Fibroblast of skin of right quadriceps (primary cell): ENCODE measurements around the gene ORMDL1.
"Not testable (repeated sequence)": the region's sequence is repeated elsewhere in the genome, so short reads cannot be mapped to it uniquely, and the experiment has no call there.

Experiments used
- DNase-seq: peaks from one replicate; pipeline ENCODE4 v3.0.0-alpha.2; 2013

The ORMDL1 gene

DNA sequence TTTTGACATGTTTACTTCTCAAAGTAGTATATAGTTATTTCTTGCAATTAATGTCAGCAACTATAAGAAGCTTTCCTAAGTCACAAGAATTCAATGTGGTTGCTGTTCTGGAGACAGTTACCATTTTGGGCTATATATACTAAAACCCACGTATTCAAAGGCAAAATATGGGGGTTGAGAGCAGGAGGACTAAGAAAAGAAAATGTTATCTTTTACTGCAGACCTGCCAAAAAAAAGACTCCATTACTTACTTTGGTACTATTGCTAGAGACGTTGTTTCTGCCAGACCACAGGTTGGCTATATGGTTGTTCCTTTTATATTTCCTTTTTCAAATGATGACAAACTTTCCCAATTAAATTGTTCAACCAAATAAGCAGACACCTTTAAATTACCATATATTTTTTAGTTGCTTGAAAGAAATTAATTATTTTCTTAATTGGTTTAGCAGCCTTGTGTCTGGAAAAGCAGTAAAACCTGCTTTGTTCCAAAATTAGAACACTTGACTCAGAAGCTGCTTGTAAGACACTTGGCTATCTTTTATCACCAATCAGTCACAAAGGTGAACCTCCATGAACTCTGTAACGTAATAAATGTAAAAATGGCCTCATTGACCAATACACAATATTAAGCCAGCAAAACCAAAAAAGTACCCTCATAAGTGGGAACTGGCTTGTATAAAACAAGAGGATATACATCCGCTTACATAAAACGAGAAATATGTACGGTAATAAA, 13.4 kb downstream of the ORMDL1 start:
- DNase-seq = no peak

DNA sequence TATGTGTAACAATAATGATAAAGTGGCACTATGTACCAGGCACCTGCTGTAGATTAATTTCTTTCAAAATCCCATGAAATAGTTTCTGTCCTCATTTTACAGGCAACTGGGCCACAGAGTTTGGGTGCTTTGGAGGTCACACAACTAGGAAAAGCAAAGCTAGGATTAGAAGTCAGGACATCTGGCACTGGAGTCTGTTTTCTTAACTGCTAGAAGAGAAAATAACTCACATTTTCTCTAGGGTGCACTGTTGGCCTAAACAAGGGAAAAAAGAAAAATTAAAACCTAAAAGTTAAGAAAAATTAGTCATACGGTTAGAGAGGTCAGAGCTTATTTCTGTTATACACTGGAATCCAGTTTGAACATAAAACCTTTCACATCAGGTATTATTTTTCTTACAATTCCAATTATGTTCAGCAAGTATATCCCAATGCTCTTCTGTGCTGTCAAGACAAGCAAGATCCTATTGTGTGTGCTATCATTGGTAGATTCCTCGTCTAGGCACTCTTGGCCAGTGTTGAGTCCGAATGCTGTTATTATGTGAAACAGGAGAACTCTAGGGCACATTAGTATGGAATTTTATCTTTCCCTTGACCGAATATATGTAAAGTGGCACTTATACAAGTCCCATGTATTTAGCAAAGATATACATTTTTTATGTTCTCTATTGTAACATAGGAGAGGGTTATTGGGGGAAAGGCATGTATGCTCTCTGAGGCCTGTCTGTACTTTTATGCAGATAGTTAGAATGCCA, 20.1 kb downstream of the ORMDL1 start:
- peak; percentile 11 for DNase-seq

DNA sequence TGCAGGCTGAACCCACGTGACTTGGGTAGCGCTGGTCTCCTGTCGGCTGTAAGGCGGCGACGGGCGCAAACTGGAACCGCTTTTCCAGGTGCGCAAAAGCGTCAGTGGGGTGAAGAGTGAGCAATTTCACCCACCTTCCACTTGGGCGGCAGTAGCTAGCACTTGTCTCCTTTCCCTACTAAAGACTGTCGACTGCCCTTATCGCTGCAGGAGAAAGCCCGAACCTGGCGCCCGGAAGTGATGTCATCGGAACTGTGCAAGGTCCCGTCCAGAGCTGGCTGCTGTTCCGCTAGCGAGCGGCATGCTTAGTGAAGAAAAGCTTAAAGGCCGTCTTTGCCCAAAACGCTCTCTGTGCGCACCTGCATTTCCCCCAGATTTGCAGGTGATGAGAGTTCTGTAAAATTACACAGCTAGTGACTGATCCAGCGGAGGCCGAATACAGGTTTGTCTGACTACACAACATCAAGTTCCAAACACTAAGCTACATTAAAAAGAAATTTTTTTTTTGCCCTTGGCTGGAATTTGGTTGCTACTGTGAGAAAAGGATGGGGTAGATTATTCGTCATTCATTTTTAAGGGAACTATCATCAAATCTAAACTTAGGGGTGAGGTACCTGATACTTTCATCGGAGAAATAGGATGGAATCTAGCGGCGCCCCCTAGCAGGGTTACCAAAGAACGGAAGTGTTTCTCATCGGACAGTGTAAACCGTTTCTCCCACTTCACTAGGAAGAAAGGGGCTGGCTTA, 21.4 kb downstream of the ORMDL1 start, which contains the start of gene OSGEPL1:
TSS of gene OSGEPL1 (minus strand) at position 242 of the 748 bp plus-strand sequence. CDS start 1,152 bp downstream, outside the sequence.
- peak; percentile 89 for DNase-seq

DNA sequence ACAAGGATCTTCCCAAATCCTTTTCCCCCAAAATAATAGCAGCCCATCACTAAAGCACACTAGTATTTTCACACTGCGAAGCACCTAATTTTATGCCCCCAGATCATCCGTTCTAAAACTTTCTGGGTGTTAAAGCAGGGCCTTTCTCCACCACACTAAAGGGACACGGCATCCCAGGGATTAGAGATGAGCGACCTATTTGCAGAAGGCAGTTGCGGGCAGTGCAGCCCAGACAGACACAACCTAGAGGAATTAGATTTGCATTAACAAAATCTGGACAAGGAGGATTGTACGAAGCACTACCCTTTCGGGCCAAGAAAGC, 21.9 kb downstream of the ORMDL1 start:
- DNase-seq = no peak

DNA sequence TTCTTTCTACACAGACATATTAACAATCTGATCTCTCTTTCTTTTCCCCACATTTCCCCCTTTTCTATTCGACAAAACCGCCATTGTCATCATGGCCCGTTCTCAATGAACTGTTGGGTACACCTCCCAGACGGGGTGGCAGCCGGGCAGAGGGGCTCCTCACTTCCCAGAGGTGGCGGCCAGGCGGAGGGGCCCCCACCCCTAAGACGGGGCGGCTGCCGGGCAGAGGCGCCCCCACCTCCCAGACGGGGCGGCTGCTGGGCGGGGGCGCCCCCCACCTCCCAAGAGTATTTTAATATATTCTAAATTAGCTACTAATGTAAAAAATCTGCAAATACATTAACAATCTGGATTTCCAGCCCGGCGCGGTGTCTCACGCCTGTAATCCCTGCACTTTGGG, 24.0 kb downstream of the ORMDL1 start:
- DNase-seq = not testable (repeated sequence)

DNA sequence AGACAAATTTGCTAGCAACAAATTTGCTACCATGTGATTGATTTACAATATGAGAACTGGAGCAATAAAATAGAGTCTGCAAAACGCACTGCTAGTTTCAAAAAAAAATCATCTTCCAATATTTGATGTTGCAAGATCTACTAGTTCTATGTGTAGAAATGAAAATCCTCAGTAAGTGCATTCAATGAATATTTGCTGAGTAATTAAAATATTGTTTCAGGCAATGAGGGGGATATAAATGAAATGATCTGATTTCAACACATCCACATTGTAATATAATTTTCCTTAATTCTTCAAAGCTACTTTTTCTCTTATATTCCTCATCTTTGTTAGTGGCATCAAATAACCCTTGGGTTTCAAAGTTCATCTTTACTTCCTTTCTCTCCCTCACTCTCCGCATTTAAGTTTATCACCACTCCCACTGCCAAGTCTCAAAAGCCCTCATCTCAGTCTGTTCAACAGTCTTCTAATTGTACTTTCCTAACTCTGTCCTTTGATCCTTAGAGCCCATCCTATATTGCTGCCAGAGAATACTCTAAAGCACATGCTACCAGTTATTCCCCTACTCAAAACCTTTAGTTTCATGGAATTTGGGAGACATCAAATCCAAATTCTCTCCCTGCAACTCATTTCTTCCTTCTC, 27.7 kb downstream of the ORMDL1 start:
- no peak for DNase-seq

DNA sequence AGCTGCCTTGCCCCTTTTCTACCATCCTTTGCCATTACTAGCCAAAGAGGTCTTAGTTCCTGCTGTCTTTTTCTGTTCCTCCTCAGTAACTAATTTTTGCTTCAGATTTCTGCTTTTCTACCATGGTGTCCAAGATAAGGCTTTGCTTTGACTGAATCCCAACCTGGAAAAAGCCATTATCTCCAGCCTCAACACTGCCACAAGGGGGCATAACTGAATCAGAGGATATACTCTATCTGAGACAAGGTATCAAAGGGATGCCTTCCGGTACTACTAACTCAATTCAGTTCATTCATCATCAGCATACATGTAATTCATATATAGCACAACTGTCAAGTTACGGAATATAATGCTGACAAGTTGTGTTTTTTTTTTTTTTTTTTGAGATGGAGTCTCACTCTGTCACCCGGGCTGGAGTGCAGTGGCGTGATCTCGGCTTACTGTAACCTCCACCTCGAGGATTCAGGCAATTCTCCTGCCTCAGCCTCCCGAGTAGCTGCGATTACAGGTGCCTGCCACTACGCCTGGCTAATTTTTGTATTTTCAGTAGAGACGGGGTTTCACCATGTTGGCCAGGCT, 33.0 kb downstream of the ORMDL1 start:
- peak; percentile 19 for DNase-seq

DNA sequence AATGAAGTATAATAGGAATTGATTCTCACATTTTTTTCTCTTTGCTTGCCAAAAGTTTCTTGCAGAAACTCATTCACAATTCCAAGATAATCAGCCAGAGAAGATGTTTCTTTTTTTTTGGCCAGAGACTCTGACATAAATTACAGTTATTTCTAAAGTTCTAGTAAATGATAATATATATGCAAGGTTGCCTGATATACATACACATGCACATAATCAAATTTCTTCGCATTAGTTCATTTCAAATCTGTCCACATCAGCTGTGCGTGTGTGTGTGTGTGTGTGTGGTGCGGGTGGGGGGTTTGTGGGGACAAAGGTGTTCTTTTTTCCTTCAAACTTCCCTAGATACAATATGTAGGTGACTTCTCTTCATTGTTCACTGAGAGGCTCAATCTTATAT, 54.7 kb downstream of the ORMDL1 start:
- no peak for DNase-seq

DNA sequence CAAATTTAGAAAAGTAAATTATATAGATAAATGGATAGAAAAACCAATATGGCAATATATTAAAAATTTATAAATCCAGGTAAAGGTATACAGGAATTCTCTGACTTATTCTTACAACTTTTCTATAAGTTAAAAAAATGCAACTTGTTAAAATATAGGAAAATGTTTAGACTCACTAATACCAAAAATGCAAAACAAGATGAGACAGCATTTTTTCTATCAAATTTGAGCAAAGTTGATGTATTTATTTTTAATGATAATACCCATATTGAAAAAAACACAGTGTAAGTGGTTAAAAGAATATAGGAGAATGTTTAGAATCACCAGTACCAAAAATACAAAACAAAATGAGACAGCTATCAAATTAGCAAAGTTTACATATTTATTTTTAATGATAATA, 57.3 kb downstream of the ORMDL1 start:
- no peak for DNase-seq

DNA sequence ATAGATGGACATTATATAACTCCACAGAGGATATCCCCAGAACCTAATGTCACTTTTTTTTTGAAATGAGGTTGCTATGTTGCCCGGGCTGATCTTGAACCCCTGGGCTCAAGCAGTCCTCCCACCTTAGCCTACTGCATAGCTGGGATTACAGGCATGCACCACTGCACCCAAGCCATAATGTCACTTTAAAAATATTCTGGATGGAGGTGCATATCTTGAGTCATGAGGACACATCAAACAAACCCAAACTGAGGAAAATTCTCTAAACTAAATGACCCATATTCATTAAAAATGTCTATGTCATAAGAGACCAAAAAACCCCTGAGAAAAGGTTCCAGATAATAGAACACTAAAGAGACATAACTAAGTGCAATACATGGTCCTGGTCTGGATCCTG, 57.9 kb downstream of the ORMDL1 start:
- DNase-seq = no peak

DNA sequence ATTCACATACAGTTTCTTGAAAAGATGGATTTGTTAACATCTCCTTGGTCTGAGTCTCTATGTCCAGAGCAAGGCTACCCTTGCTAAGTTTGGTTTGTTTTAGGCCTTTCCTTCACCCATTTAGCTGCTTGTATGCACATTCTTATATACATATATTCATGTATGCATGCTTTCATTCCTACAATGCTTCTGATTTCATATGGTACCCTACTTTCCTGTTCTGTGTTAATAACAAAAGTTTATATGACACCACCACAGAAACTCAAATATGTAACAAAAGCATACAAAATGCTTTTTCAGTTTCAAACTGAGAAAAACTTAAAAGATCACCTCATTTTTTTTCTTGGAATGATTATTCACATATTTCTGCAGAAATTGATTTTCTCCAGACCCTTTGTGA, 60.9 kb downstream of the ORMDL1 start:
- DNase-seq = no peak
